H9 (cell line): ENCODE data around the gene ESPNL. TPM values are rescaled to one million over a fixed set of nuclear protein-coding genes. Genes with fewer than 3 reads are reported as not detected.

Experiments used
- DNase-seq: peaks from one replicate; pipeline ENCODE4 v3.0.0-alpha.2; 2017
- H2AFZ ChIP-seq: one replicate; pipeline ENCODE4 v1.6.1; 2013; ENCODE audit warnings: mild to moderate bottlenecking, low read length, control low read depth, moderate library complexity
- H2AK5ac ChIP-seq: 2 replicates; pipeline ENCODE4 v1.6.1; 2013; ENCODE audit warnings: low read length, control low read depth, mixed read lengths; ENCODE audit not compliant: insufficient read length
- H2BK120ac ChIP-seq: one replicate; pipeline ENCODE4 v1.6.1; 2013; ENCODE audit warnings: low read depth, mild to moderate bottlenecking, low read length, control low read depth, inconsistent platforms; ENCODE audit not compliant: poor library complexity, severe bottlenecking
- H2BK12ac ChIP-seq: 2 replicates; pipeline ENCODE4 v1.6.1; 2013; ENCODE audit warnings: low read length, control low read depth, mixed read lengths, low read depth; ENCODE audit not compliant: insufficient read length
- H2BK15ac ChIP-seq: 2 replicates; pipeline ENCODE4 v1.6.1; 2013; ENCODE audit warnings: low read depth, low read length, control low read depth
- H2BK20ac ChIP-seq: one replicate; pipeline ENCODE4 v1.6.1; 2013; ENCODE audit warnings: low read depth, mild to moderate bottlenecking, low read length, control low read depth, inconsistent platforms; ENCODE audit not compliant: poor library complexity, severe bottlenecking
- H2BK5ac ChIP-seq: 2 replicates; pipeline ENCODE4 v1.6.1; 2013; ENCODE audit warnings: low read length, control low read depth, mixed read lengths; ENCODE audit not compliant: insufficient read length
- H3K14ac ChIP-seq: 2 replicates; pipeline ENCODE4 v1.6.1; 2013; ENCODE audit warnings: low read length, control low read depth; ENCODE audit not compliant: insufficient read depth
- H3K18ac ChIP-seq: 2 replicates; pipeline ENCODE4 v1.6.1; 2013; ENCODE audit warnings: low read depth, mild to moderate bottlenecking, mixed read lengths, low read length, control low read depth; ENCODE audit not compliant: insufficient read length
- H3K23ac ChIP-seq: 2 replicates; pipeline ENCODE4 v1.6.1; 2013; ENCODE audit warnings: low read length, control low read depth, mixed read lengths, low read depth; ENCODE audit not compliant: insufficient read length
- H3K23me2 ChIP-seq: 2 replicates; pipeline ENCODE4 v1.6.1; 2013; ENCODE audit warnings: low read depth, mild to moderate bottlenecking, mixed read lengths, low read length, control low read depth; ENCODE audit not compliant: insufficient read length, poor library complexity, severe bottlenecking
- H3K27ac ChIP-seq: 2 replicates; pipeline ENCODE4 v1.5.1; 2013; ENCODE audit warnings: low read length, control low read depth, mixed read lengths, low read depth; ENCODE audit not compliant: insufficient read length
- H3K27me3 ChIP-seq: 2 replicates; pipeline ENCODE4 v1.6.1; 2013; ENCODE audit warnings: low read length, control low read depth, inconsistent platforms; ENCODE audit not compliant: insufficient read depth
- H3K4ac ChIP-seq: 2 replicates; pipeline ENCODE4 v1.6.1; 2013; ENCODE audit warnings: low read depth, mild to moderate bottlenecking, control low read depth, inconsistent platforms, low read length, moderate library complexity
- H3K4me1 ChIP-seq: 2 replicates; pipeline ENCODE4 v1.6.1; 2013; ENCODE audit warnings: low read length, control low read depth, inconsistent platforms; ENCODE audit not compliant: insufficient read depth
- H3K4me2 ChIP-seq: 2 replicates; pipeline ENCODE4 v1.6.1; 2013; ENCODE audit warnings: low read length, control low read depth, mixed read lengths; ENCODE audit not compliant: insufficient read length, insufficient read depth
- H3K56ac ChIP-seq: 2 replicates; pipeline ENCODE4 v1.6.1; 2013; ENCODE audit warnings: low read depth, mild to moderate bottlenecking, mixed read lengths, low read length, control low read depth; ENCODE audit not compliant: insufficient read length
- H3K79me1 ChIP-seq: 2 replicates; pipeline ENCODE4 v1.6.1; 2013; ENCODE audit warnings: low read depth, mild to moderate bottlenecking, moderate library complexity, low read length, control low read depth, inconsistent platforms; ENCODE audit not compliant: insufficient read depth, poor library complexity, severe bottlenecking
- H3K79me2 ChIP-seq: 2 replicates; pipeline ENCODE4 v1.6.1; 2013; ENCODE audit warnings: low read length, control low read depth, inconsistent platforms; ENCODE audit not compliant: insufficient read depth
- H3K9ac ChIP-seq: 2 replicates; pipeline ENCODE4 v1.6.1; 2013; ENCODE audit warnings: low read length, control low read depth, mixed read lengths; ENCODE audit not compliant: insufficient read length; ENCODE audit errors: extremely low read depth
- H3K9me3 ChIP-seq: one replicate; pipeline ENCODE4 v1.6.1; 2013; ENCODE audit warnings: low read depth, low read length, inconsistent platforms; ENCODE audit not compliant: control insufficient read depth
- H3T11ph ChIP-seq: one replicate; pipeline ENCODE4 v1.6.1; 2013; ENCODE audit warnings: mild to moderate bottlenecking, low read length, control low read depth, inconsistent platforms
- H4K20me1 ChIP-seq: one replicate; pipeline ENCODE4 v1.6.1; 2013; ENCODE audit not compliant: control insufficient read depth, insufficient read length, insufficient read depth
- H4K5ac ChIP-seq: 2 replicates; pipeline ENCODE4 v1.6.1; 2013; ENCODE audit warnings: low read depth, mild to moderate bottlenecking, mixed read lengths, low read length, control low read depth; ENCODE audit not compliant: insufficient read length
- H4K8ac ChIP-seq: replicated peaks from 2 replicates; pipeline ENCODE4 v1.6.1; 2013; ENCODE audit warnings: low read length, control low read depth, mixed read lengths, low read depth; ENCODE audit not compliant: insufficient read length
- H4K91ac ChIP-seq: 2 replicates; pipeline ENCODE4 v1.6.1; 2013; ENCODE audit warnings: low read depth, mild to moderate bottlenecking, moderate library complexity, mixed read lengths, low read length, control low read depth; ENCODE audit not compliant: insufficient read length
- H3K27ac Mint-ChIP-seq, 3 experiments: 2 replicates in 2 of 3; 3 replicates in 1 of 3; pipeline ENCODE4 v1.8.0; 2020 to 2021; ENCODE audit warnings: mixed read lengths in 3 of 3, mild to moderate bottlenecking in 1 of 3, moderate library complexity in 1 of 3
- H3K27me3 Mint-ChIP-seq: 2 replicates; pipeline ENCODE4 v1.8.0; 2021; ENCODE audit warnings: low read depth, mild to moderate bottlenecking, moderate library complexity, mixed read lengths
- H3K36me3 Mint-ChIP-seq, 3 experiments: 2 replicates in 2 of 3; 3 replicates in 1 of 3; pipeline ENCODE4 v1.8.0; 2020 to 2021; ENCODE audit warnings: low read depth in 3 of 3, mixed read lengths in 3 of 3; ENCODE audit not compliant: insufficient read depth in 1 of 3
- H3K4me1 Mint-ChIP-seq, 2 experiments: 2 replicates each; pipeline ENCODE4 v1.8.0; 2020; ENCODE audit warnings: mixed read lengths in 2 of 2
- H3K4me3 Mint-ChIP-seq, 2 experiments: 2 replicates in 1 of 2; 3 replicates in 1 of 2; pipeline ENCODE4 v1.8.0; 2020 to 2021; ENCODE audit warnings: mild to moderate bottlenecking in 2 of 2, mixed read lengths in 2 of 2, moderate library complexity in 1 of 2
- H3K9me3 Mint-ChIP-seq, 2 experiments: 2 replicates in 1 of 2; 3 replicates in 1 of 2; pipeline ENCODE4 v1.8.0; 2020; ENCODE audit warnings: mild to moderate bottlenecking in 2 of 2, mixed read lengths in 2 of 2, moderate library complexity in 1 of 2
- WGBS: extraction: QIAGEN DNeasy Blood & Tissue Kit; methylation state at CpG from one replicate; pipeline ENCODE4 v1.1.7; 2013; ENCODE audit warnings: missing lambda C conversion rate, low lambda C conversion rate, mixed read lengths; ENCODE audit not compliant: insufficient read length; ENCODE audit errors: extremely low coverage; 5-methylcytosine and 5-hydroxymethylcytosine counted together
- total RNA-seq: library from RNA; stranded (reverse); gene quantifications from 2 replicates; pipeline ENCODE4 v1.2.1, GENCODE V29; 2021
- TF ChIP-seq, protein P1 (sequence below): fragments of 200-600 bp; sonication (generic); conservative IDR thresholded peaks from 3 replicates; pipeline ENCODE4 v1.8.0; 2021; ENCODE audit warnings: antibody characterized with exemption, mild to moderate bottlenecking

Gene ESPNL
- total RNA-seq, 1 experiment from 2014 or later: 0.17 TPM

GRCh38 chr2:238159661-238160205, 59.6 kb downstream of the ESPNL start:
- H3K4me1 Mint-ChIP-seq: peaks cover 13 to 18% of the 10 kb centered on the region in 2 experiments
- Histone ChIP-seq H3K4me1 (no peaks in the 10 kb centered on the region), H4K8ac (no peak overlapping the region), H2BK120ac (no peak overlapping the region), H2BK12ac (no peak overlapping the region), H2AK5ac (no peak overlapping the region), H3K4me2 (no peak overlapping the region), H2BK5ac (no peak overlapping the region), H3K23ac (no peak overlapping the region), H3K27ac (no peak overlapping the region), H3T11ph (no peak overlapping the region), H3K23me2 (peaks cover 10% of the 10 kb centered on the region), H3K9ac (no peak overlapping the region), H2BK15ac (no peak overlapping the region), H3K18ac (no peak overlapping the region), H3K79me1 (no peaks in the 10 kb centered on the region), H3K56ac (no peak overlapping the region), H3K9me3 (no peaks in the 10 kb centered on the region), H4K20me1 (no peaks in the 10 kb centered on the region), H2BK20ac (no peak overlapping the region), H4K5ac (no peak overlapping the region), H3K4ac (no peak overlapping the region), H4K91ac (no peak overlapping the region), H2AFZ (no peak overlapping the region), H3K27me3 (peaks cover 15% of the 10 kb centered on the region; the same call in 1 of the 2 replicates), H3K79me2 (no peaks in the 10 kb centered on the region), H3K14ac (no peak overlapping the region)
- no peak overlapping the region for H3K27ac Mint-ChIP-seq
- H3K36me3 Mint-ChIP-seq: no peaks in the 10 kb centered on the region; a peak in 1 of 7 replicates
- DNase-seq: no peak
- WGBS: no CpG with 5 or more reads among the region's 10 CpGs
- no peaks in the 10 kb centered on the region; a peak in 1 of 5 replicates for H3K9me3 Mint-ChIP-seq
- H3K27me3 Mint-ChIP-seq: peaks cover 53% of the 10 kb centered on the region
- TF ChIP-seq, protein P1, sequence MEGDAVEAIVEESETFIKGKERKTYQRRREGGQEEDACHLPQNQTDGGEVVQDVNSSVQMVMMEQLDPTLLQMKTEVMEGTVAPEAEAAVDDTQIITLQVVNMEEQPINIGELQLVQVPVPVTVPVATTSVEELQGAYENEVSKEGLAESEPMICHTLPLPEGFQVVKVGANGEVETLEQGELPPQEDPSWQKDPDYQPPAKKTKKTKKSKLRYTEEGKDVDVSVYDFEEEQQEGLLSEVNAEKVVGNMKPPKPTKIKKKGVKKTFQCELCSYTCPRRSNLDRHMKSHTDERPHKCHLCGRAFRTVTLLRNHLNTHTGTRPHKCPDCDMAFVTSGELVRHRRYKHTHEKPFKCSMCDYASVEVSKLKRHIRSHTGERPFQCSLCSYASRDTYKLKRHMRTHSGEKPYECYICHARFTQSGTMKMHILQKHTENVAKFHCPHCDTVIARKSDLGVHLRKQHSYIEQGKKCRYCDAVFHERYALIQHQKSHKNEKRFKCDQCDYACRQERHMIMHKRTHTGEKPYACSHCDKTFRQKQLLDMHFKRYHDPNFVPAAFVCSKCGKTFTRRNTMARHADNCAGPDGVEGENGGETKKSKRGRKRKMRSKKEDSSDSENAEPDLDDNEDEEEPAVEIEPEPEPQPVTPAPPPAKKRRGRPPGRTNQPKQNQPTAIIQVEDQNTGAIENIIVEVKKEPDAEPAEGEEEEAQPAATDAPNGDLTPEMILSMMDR: no peak
- peak overlapping the region; percentile 60 to 79 for H3K4me3 Mint-ChIP-seq
